ENCODE measurements around the gene TBC1D22B.
"Not testable (repeated sequence)": the region's sequence is repeated elsewhere in the genome, so short reads cannot be mapped to it uniquely, and the experiment has no call there.

DNA sequence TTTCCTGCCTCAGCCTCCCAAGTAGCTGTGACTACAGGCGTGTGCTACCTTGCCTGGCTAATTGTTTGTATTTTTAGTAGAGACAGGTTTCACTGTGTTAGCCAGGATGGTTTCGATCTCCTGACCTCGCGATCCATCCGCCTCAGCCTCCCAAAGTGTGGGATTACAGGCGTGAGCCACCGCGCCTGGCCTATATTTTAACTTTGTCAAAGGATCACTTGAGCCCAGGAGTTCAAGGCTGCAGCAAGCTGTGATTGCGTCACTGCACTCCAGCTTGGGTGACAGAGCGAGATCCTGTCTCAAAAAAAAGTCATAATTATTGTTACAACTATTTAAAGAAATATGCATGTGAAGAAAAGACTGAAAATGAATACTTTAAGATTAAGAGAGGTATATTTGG lies 72.8 kb downstream of the TBC1D22B start:
- TF ChIP-seq POLR2AphosphoS5 (IDR thresholded peaks at IDR 0.05; ENCODE audit: low read depth, low read length); SPI1 (IDR thresholded peaks at IDR 0.05; ENCODE audit: low read depth, low read length); POLR2A (IDR thresholded peaks at IDR 0.05; ENCODE audit: low read depth, low read length); PAX5 (IDR thresholded peaks at IDR 0.05; ENCODE audit: insufficient read depth, low read length, severe bottlenecking); TAF1 (IDR thresholded peaks at IDR 0.05; ENCODE audit: low read depth, low read length): not testable (repeated sequence)

All from GM12891 (cell line).